ENCODE results near the gene TAF6L.
"Not testable (repeated sequence)": the region's sequence is repeated elsewhere in the genome, so short reads cannot be mapped to it uniquely, and the experiment has no call there.

The TAF6L gene

GRCh38 chr11:62755086-62755615 is 16.0 kb upstream of the TAF6L start:
- DNase-seq (ENCODE audit: low spot score) = no peak

DNA sequence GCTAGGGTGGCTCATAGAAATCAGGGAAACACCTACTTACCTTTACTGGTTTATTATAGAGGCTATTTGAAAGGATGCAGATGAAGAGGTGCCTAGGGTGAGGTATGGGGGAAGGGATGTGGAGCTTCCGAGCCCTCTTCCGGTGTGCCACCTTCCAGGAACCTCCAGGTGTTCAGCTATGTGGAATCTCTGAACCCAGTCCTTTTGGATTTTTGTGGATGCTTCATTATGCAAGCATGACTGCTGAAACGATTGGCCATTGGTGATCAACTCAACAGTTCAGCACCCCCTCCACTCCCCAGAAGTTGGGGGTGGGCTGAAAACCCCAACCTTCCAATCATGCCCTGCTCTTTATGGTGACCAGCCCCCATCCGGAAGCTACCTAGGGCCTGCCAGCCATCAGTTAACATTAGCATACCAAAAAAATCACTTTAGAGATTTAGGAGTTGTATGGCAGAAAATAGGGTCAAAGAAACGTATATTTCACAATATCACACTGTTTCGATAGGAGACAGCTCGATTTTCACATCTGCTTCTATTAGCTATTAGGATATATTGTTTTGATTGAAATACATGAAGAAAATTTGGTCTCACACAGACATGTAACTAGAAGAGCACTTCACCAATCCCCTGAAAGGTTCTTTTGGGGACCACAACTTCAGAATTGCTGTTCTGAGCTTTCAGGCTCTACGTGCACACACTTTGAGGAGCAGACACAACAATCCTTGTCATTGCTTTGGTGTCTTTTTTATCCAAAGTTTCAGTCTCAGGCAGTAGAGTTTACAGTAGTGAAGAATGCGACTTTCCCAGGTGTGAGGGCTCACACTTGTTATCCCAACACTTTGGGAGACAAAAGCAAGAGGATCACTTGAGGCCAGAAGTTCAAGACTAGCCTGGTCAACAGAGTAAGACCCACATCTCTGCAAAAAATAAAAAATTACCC is 13.1 kb upstream of the TAF6L start:
- no peak for DNase-seq (ENCODE audit: low spot score)

DNA sequence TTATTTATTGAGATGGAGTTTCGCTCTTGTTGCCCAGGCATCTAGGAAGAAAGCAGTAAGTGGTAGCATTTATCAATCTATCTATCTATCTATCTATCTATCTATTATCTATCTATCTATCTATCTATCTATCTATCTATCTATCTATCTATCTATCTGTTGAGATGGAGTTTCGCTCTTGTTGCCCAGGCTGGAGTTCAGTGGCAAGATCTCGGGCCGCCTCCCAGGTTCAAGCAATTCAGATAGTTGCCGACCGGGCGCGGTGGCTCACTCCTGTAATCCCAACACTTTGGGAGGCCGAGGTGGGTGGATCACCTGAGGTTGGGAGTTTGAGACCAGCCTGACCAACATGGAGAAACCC is 10.3 kb upstream of the TAF6L start:
- DNase-seq (ENCODE audit: low spot score) = not testable (repeated sequence)

DNA sequence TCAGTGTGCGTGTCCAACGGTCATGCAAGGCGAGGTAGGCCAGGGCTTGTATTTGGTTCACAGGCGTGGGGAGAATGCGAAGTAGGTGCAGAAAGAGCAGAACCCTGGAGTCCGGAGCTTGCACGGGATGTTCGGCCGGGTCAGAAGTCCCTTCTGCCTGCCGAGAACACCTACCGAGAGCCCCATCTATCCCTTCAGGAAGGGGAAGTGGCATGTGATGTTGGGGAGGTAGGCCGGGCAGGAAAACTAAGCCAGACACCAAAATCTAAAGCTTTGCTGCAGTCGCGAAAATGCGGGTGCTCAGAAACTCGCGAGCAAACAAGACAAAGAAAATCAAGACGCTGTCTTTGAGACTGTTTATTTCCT is 435 bp upstream of the TAF6L start:
- no peak for DNase-seq (ENCODE audit: low spot score)

GRCh38 chr11:62774407-62774806 is 3.2 kb downstream of the TAF6L start:
- DNase-seq (ENCODE audit: low spot score) = no peak

GRCh38 chr11:62775646-62776045 is 4.5 kb downstream of the TAF6L start:
- DNase-seq (ENCODE audit: low spot score) = no peak

DNA sequence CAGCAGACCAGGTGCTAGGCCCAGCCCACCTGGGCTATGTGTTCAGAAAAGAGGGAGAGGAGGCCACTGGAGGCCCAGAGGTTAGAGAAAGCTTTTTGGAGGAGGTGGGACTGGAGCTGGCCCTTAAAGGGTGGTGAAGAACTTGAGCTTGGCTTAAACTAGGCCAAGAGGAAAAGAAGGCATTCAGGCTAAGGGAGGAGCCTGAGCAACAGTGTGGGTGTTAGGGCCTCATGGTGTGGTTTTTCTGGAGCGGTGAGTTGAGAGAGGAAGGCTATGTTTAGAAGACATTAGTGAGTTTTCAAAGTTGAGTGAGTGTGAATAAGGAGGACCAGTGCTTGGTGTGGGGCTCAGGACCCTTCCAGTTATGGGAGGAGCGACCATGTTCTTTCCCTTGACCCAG is 6.2 kb downstream of the TAF6L start:
- no peak for DNase-seq (ENCODE audit: low spot score)

- no peak for DNase-seq (ENCODE audit: low spot score)
Observed at GRCh38 chr11:62778441-62778840, 7.2 kb downstream of the TAF6L start.

DNA sequence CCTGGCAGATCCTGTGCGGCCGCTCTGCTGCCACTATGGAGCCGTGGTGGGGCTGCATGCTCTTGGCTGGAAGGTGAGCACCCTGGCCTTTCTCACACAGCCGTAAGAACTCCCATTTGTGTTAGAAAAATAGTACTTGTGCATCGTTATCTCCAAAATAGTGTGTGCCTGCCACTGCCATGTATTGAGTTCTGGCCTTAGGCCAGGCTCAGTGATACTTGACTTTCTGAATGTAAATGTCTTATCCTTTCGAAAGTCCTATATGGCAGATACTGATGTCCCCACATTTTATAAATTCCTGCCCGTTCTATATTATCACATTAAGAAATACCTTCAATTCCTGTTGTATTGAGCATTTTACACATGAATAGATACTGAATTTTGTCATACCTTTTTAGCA is 11.6 kb downstream of the TAF6L start:
- no peak for DNase-seq (ENCODE audit: low spot score)

GRCh38 chr11:62786318-62787004 is 15.3 kb downstream of the TAF6L start:
- DNase-seq (ENCODE audit: low spot score) = peak; percentile 94

- peak; percentile 97 for DNase-seq (ENCODE audit: low spot score)
Observed at GRCh38 chr11:62787005-62787759, 16.0 kb downstream of the TAF6L start, which contains the start of gene TMEM179B. TMEM179B (plus strand) TSS chr11:62787402; CDS start chr11:62787432, 30 bp downstream.

- DNase-seq (ENCODE audit: low spot score) = no peak
Observed at GRCh38 chr11:62788991-62789390, 17.8 kb downstream of the TAF6L start.

- DNase-seq (ENCODE audit: low spot score) = no peak
Observed at GRCh38 chr11:62789576-62789975, 18.4 kb downstream of the TAF6L start.

DNA sequence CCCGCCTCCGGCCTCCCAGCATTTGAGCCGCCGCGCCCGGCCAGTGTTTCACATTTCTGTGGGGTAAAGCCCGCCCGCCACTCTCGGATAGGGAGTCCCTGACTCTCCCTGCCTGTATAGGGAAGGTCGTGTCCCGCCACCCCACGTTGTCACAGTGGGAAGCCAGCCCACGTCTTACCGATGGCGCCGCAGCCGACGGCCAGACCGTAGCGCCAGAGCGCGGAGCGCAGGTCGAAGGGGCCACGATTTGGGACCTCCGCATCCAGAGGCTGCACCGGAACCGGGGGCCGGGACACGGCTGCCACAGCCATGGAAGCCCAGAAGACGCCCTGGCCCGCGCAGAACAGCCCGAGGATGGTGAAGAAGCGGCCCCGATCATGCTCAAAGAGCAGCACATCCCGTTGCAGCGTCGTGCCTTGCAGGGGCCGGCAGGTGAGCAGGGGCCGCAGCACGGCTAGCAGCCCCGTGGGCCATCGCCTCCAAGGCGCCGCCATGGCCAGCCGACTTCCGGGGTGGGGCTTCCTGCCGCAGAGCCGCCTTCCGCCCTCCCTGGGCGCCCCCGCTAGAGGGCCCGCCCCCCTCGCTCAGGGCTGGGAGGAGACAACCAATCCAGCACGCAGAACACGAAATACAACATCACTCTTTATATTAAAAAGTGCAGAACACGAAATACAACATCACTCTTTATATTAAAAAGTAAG is 20.5 kb downstream of the TAF6L start, which contains the start of gene TMEM223:
Gene TMEM223 (minus strand): TSS at position 506 of the 701 bp plus-strand sequence. CDS start 12 bp downstream, at position 494.
- peak; percentile 91 for DNase-seq (ENCODE audit: low spot score)

- DNase-seq (ENCODE audit: low spot score) = no peak
Observed at GRCh38 chr11:62792202-62792575, 21.0 kb downstream of the TAF6L start.

DNA sequence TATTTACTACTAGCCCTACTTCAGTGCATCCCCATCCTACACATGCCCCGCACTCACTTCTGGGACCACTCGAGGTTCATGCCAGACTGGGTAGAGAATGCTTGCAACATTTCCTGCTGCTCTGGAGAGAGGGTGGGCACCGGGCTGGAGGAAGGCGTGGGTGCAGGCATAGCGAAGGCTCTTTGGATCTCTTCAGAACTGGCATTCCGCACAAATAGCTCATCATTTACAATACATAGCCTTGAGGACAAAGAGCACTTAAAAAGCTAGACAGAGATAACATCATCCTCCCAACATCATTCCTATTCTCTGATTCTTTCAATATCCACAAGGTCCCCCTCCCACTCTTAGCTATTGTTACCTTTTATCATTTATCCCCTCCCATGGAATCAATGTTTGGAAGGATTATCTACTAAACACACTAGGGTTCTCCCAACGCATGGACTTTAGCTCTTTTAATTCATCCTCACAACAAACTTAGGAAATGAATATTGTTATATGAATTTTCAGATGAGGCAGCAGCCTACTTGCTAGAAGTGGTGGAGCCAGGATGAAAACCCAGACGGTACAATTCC is 23.1 kb downstream of the TAF6L start:
- DNase-seq (ENCODE audit: low spot score) = no peak

DNA sequence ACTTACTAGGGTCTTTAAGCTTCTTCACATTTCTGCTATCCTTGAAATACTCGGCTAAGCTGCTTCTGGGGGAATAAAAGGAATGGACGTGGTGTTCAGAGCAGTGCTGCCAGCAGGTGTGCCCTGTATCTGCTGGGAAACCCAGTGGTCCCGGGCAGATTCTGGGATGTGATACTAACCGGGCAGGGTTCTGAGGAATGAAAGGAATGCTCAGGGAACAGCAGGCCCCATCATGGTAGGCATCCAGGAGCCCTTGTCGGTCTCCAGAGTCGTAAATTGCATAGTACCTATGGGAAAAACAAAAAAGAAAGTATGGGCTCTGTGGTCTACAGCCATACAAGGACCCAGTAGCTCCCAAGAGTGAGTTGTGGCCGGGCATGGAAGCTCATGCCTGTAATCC is 25.1 kb downstream of the TAF6L start:
- no peak for DNase-seq (ENCODE audit: low spot score)

DNA sequence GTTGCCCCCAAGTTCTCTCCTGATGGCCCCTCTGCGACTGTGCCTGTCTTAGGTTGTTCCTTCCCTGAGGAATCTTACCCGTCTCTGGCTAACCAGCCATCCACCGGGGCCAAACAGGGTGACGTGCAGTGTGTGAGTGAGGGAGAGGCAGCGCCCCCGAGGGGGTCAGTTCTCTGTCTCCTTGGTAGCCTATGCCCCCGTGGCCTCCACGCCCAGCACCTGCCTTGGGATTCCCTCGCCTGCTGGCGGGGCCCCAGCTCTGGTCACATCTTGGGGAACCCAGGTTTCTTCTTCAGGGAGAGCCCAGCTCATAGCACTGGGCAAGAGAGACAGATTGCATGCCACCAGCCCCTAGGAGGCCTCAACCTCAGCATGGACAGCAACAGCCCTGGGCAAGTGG is 28.3 kb downstream of the TAF6L start:
- no peak for DNase-seq (ENCODE audit: low spot score)

DNA sequence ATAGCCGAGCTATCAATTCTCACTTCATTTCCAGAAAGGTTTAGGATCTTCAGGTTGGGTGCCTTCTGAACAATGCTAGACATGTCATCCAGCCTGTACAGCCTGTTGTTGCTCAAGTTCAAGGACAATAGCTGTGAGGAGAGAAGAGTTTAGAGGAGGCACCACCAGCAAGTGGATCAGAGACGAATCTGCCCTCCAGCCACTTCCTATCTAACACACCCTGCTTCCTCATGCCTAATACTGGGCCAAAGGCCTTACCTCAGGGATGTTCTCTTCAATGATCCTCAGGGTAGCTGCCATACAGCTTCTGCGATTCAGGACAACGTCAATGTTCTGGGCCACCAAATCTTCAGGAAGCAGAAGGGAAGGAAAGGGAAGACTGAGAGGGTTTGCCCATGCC is 29.9 kb downstream of the TAF6L start:
- DNase-seq (ENCODE audit: low spot score) = no peak

DNA sequence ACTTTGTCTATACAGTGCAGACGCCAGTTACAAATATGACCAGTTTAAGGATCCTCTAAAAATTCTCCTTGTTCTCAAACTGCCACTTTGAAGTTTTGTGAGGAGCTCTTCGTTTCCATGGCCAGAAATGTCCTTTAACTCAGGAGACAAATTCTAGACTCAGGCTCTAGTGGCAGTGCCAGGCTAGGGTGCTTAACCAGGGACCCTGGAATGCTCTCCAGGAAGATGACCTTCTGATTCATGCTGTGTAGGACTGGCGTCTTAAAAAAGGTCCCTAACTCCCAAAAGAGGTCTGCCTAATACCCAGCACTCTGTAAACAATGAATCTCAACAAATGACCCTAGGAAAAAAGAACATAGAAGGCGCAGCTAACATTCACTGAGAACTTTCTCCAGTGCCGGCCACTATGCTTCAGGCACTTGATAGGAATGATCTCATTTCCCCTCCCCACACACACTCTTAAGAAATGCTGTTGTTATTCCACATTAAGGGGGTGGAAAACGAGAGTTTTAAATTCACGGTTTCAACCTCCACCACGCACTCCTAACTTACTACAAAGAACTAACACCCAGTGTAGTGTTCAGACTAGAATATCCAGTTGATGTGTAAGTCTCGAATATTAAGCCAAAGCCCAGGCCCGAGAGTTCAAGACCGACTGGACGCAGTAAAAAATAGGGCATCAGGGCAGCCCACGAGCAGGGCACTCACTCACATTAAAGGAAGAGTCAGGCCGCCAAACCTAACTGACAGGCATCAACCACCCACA is 33.3 kb downstream of the TAF6L start:
- peak; percentile 54 for DNase-seq (ENCODE audit: low spot score)
